Glomerular endothelial cell (primary cell): ENCODE results near the gene CACNG4. TPM values are rescaled to one million over a fixed set of nuclear protein-coding genes. Genes with fewer than 3 reads are reported as not detected.

Experiments
- total RNA-seq: library from RNA; depleted of rRNA; stranded (reverse); fragments of >200 nt; gene quantifications from 2 replicates; pipeline ENCODE4 v1.2.3, GENCODE V29; 2015

The CACNG4 gene
- total RNA-seq, 1 donor from 2014 or later = not detected

Other genes starting within 250 kb of the CACNG4 start
- gene CACNG5, start 129.6 kb upstream of the CACNG4 start, total RNA-seq = not detected in 2 replicates
- gene CACNG1, start 79.8 kb downstream of the CACNG4 start, total RNA-seq = not detected in 2 replicates